Stimulated activated naive CD8-positive, alpha-beta T cell treated with anti-CD3 and anti-CD28 coated beads, Interleukin-15, amount 100 ng/mL, for 72 hours (primary cell): ENCODE results near the gene PTCD2.
A peak's percentile ranks its signal among the peaks of the same experiment; 100 is the strongest.

Experiments used
- ATAC-seq: fragments of 150-1000 bp; cut with Tn5 transposase; 2 replicates; pipeline ENCODE4 v1.10.0; 2021; ENCODE audit warnings: mild to moderate bottlenecking, moderate library complexity
- DNase-seq, 2 donors: peaks; one replicate each; pipeline ENCODE4 v3.0.0; 2021 to 2022
- H3K27ac Mint-ChIP-seq, 2 donors: one replicate each; pipeline ENCODE4 v1.8.0; 2022; ENCODE audit warnings: mild to moderate bottlenecking in 2 of 2, mixed read lengths in 2 of 2, moderate library complexity in 2 of 2
- H3K27me3 Mint-ChIP-seq: one replicate; pipeline ENCODE4 v1.8.0; 2022; ENCODE audit warnings: mixed read lengths
- H3K4me1 Mint-ChIP-seq: one replicate; pipeline ENCODE4 v1.8.0; 2022; ENCODE audit warnings: mild to moderate bottlenecking, mixed read lengths
- H3K4me3 Mint-ChIP-seq, 2 donors: one replicate each; pipeline ENCODE4 v1.8.0; 2022; ENCODE audit warnings: mild to moderate bottlenecking in 2 of 2, mixed read lengths in 2 of 2, moderate library complexity in 1 of 2
- H3K9me3 Mint-ChIP-seq, 2 donors: one replicate each; pipeline ENCODE4 v1.8.0; 2022; ENCODE audit warnings: mixed read lengths in 2 of 2

PTCD2 gene

DNA sequence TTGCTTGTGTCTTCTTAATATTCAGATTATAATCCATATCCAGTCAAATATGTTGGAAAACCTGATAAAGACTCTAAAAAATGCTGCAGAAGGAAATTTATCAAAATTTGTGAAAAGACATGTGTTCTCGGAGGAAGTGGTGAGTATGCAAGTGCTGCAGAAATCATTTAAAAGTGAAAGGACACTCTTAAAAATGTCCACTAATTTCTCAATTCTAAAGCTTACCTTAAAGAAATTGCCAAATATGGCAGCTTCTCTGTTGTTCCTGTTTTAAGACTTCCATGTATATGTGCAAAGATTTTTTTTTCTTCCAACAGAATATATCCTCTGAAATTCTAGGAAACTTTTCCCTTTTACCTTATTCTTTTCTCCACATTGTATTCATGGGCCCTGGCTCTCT lies 32.4 kb downstream of the PTCD2 start:
- H3K27me3 Mint-ChIP-seq: no peaks in the 10 kb centered on the region
- H3K27ac Mint-ChIP-seq: no peak overlapping the region
- no peak for ATAC-seq
- no peaks in the 10 kb centered on the region for H3K9me3 Mint-ChIP-seq
- H3K4me3 Mint-ChIP-seq: no peak overlapping the region
- H3K4me1 Mint-ChIP-seq: no peaks in the 10 kb centered on the region
- no peak for DNase-seq

DNA sequence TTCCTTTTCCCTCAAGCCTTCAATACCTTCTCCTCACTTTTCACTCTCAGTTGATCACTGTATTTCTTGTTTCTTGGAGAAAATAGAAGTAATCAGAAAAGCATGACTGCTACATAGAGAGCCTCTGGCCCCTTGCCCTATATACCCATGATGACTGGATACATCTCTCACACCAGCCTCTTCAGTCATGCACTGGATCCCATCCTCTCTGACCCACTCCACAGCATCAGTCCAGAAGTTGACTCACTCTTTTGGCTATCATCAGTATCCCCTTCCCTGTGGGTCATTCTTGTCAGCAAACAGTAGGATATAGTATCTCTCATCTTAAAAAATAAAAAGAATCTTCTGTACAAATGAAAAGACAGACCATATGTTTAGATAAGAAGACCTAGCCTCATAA lies 32.9 kb downstream of the PTCD2 start:
- no peak for DNase-seq
- no peak overlapping the region for H3K4me3 Mint-ChIP-seq

DNA sequence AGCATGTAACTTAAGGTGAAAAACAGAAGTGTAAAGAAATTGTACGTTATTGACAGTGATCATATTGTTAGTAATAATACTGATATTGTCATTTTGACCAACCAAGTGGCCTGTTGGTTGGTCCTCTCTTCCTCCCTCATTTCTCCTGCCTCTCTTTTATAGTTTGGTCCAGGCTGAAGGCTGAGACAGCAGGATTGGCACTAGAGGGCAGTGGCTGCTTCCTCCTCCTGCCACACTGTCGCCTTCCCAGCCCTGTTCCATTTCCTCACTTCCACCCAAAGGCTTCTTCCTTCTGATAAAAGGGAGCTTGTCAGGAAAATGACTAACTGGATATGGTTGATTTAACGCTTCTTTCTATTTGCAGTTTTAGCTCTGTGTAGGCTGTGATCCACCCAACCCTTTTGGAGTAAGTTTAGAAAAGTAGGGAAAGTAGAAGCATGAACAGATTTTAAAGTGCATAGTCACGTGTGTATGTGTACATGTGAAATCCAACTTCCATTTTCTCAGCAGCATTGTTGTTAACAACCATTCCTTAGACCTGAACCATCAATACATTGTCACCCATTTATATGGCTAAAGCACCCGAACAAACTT lies 35.6 kb downstream of the PTCD2 start:
- DNase-seq (no peak), ATAC-seq (no peak)
- H3K4me3 Mint-ChIP-seq: no peak overlapping the region
- H3K4me1 Mint-ChIP-seq: no peaks in the 10 kb centered on the region
- H3K27me3 Mint-ChIP-seq: no peaks in the 10 kb centered on the region
- peak overlapping the region in 1 of 2 donors; percentile 61 for H3K27ac Mint-ChIP-seq
- no peaks in the 10 kb centered on the region for H3K9me3 Mint-ChIP-seq

More for the DNA sequence above, 32.9 kb downstream of the PTCD2 start:
- Mint-ChIP-seq H3K9me3 (no peaks in the 10 kb centered on the region), H3K27me3 (no peaks in the 10 kb centered on the region), H3K4me1 (no peaks in the 10 kb centered on the region), H3K27ac (no peak overlapping the region)
- ATAC-seq: no peak

DNA sequence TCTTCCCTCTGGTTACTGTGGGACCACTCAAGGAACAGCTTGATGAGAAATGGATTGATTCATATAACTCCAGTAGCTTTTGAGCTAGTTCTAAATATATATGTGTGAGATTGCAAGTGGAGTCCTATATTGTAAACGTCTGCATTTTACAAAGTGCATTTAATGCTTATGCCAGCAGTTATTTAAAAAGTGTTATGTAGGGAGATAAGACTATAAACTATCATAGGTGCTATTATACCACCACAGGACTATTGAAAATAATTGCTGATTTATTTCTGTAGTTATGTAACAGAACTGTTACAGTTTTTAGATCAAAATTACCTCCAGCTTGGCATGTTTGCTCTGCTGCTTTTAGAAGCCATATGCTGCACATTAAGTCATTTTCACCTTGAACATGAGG lies 36.2 kb downstream of the PTCD2 start:
- DNase-seq (no peak), ATAC-seq (no peak)
- H3K9me3 Mint-ChIP-seq: no peaks in the 10 kb centered on the region
- no peaks in the 10 kb centered on the region for H3K27me3 Mint-ChIP-seq
- H3K27ac Mint-ChIP-seq: no peak overlapping the region
- no peaks in the 10 kb centered on the region for H3K4me1 Mint-ChIP-seq
- no peak overlapping the region for H3K4me3 Mint-ChIP-seq

DNA sequence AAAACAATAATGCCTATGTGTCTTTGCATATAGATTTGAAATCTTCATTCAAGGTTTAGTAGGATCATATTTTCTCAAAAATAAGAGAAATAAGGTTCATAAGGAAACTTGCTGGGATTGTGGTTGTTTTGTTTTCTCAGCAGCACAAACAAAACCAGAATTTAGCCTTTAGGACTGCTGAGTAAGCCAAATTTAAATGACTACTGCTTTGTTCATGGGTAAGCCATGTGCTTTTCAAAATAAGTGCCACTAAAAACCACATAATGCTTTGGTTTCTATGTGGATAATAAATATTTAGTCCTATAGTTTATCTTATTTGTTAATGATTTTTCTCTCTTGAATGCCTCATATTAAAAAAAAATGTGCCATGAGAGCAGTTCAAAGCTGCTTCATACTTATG lies 38.8 kb downstream of the PTCD2 start:
- ATAC-seq (no peak), DNase-seq (no peak)
- Mint-ChIP-seq H3K27ac (no peak overlapping the region), H3K4me3 (no peak overlapping the region), H3K27me3 (no peaks in the 10 kb centered on the region), H3K9me3 (no peaks in the 10 kb centered on the region), H3K4me1 (no peaks in the 10 kb centered on the region)

DNA sequence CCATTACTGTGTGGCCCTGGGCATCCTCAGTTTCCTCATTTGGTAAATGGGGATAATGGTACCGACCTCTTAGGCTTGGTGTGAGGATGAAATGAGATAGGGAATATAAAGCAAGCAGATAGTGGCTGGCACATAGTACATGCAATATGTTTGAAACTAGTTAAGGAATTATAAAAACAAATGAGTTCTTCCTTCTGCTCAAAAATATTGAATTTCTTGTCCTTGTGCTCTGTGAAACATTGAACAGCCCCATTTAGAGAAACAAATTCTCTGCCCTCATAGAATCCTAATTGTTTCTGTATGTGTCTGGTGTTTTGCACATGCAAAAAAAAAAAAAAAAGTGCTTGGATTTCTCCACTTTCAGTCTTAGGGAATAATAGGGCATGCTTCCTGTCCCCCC lies 39.7 kb downstream of the PTCD2 start:
- no peak for ATAC-seq
- DNase-seq: no peak
- Mint-ChIP-seq H3K27ac (no peak overlapping the region), H3K4me3 (no peak overlapping the region), H3K9me3 (no peaks in the 10 kb centered on the region), H3K4me1 (no peaks in the 10 kb centered on the region), H3K27me3 (no peaks in the 10 kb centered on the region)

DNA sequence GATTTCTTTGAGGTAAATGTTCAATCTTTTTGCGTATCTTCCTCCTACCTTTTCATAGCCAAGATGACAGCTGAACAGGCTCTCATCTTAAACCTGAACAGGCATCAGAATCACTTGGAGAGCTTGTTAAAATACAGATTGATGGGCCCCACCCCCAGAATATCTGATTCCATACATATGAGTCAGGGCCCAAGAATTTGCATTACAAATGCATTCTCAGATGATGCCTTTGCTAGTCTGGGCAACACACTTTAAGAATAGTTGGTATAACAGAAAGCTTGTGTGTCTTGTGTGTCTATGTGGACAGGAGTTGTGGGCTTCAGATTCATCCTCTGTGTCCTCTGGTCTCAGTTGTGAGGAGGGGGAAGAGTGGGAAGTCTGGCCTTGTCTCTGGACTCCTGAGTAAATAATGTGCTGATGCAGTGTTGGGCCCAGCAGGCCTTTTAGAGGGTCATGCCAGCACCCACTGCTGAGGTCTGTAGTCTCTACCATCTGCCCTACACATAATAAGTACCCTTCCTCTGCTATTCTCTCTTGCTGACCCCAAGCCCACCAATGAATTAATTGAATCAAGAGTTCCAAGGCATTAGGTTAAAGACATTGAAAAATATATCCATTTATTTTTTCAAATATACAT lies 43.1 kb downstream of the PTCD2 start:
- ATAC-seq (no peak), DNase-seq (no peak)
- Mint-ChIP-seq H3K4me1 (no peaks in the 10 kb centered on the region), H3K27me3 (no peaks in the 10 kb centered on the region), H3K4me3 (no peak overlapping the region), H3K9me3 (no peaks in the 10 kb centered on the region), H3K27ac (peak overlapping the region in 1 of 2 donors; percentile 34)

DNA sequence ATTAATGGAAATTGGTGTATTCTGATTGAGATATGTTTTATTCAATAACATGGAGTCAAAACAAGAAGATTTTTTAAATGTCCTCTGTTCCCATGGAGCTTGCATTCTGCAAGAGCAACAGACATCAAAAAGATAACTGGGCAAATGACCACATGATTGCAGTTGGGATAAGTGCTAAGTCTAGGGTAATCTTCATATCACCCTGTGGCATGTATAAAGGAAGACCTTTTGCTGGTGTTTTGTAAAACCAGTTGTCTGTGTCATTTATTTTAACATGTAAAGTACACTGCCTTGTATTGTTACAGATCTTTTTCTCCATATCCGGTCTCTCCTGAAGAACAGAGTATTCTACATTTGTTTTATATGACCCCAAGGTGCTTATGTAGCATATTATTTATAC lies 44.0 kb downstream of the PTCD2 start:
- Mint-ChIP-seq H3K4me1 (no peaks in the 10 kb centered on the region), H3K9me3 (no peaks in the 10 kb centered on the region), H3K4me3 (no peak overlapping the region), H3K27ac (no peak overlapping the region), H3K27me3 (no peaks in the 10 kb centered on the region)
- no peak for ATAC-seq
- DNase-seq: no peak

DNA sequence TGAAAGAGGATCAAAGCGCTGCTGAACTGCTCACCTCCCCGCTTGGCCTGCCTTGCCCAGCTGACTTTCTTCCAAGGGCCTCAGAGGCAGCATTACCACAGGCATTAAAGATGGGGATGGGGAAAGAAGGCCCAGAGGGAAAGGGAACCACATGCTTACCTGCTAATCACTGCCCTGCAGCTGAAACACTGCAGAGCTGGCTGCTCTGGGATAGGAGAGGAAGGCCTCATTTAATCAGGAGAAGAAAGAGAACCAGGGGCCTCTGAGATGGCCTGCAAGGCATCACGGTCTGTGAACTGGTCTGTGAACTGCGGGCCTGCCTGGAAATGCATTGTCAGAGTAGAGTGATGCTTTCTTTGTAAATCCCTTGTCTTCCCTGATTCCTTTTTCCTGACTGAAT lies 44.8 kb downstream of the PTCD2 start:
- Mint-ChIP-seq H3K4me1 (no peaks in the 10 kb centered on the region), H3K27me3 (no peaks in the 10 kb centered on the region), H3K4me3 (no peak overlapping the region), H3K9me3 (no peaks in the 10 kb centered on the region), H3K27ac (no peak overlapping the region)
- no peak for DNase-seq
- ATAC-seq: no peak

DNA sequence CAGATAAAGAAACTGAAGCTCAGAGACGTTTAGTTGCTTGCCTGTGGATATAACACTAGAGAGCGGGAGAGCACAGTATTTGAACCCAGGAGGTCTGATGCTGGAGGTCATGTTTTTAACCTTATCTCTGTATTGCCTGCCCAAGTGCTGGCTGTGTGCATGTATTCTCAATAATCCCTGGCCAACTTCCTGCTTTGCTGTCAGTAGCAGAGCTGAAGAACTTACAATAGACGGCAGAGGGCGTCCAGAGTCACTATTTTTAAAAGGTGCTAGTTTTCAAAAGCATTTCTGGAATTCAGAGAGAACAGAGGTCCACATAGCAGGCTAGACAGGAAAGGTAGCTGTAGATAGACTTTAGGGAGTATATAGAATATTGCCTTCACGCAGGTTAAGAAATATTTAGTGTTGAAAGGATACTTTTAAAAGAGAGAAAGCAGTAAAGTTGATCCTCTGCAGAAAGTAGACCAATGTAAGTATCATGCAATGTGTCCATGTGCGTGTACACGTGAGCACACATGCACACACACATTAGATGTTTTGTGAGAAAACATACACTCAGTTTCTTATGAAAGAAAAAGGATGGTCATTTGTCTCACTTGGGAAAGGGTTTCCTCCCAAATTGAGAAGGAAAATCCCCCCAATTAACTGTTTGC lies 46.3 kb downstream of the PTCD2 start:
- Mint-ChIP-seq H3K4me3 (no peak overlapping the region), H3K27me3 (no peaks in the 10 kb centered on the region), H3K9me3 (peaks cover 0 to 6% of the 10 kb centered on the region in 2 donors), H3K27ac (no peak overlapping the region), H3K4me1 (no peaks in the 10 kb centered on the region)
- ATAC-seq (peak; percentile 77), DNase-seq (peak; percentile 10 to 27)

DNA sequence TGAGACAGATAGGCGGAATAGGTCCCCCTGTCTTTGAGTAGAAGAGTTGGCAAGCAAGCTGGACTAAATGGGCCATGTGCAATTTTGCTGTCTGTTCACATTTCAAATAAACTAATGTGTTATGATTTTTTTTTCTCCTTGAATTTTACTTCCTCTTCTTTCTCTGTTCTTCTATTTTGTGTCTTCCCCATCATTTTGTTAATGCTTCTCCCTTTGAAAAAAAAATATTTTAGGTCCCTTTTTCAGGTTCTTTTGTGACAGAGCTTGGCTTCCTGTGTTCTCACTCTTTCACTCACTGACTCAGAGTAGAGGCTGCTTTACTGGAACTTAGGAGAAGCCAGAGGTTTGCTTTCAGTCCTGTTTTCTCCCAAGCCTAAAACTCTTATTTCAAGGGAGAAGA lies 48.1 kb downstream of the PTCD2 start:
- peaks cover 0 to 6% of the 10 kb centered on the region in 2 donors for H3K9me3 Mint-ChIP-seq
- no peak overlapping the region for H3K4me3 Mint-ChIP-seq
- no peaks in the 10 kb centered on the region for H3K4me1 Mint-ChIP-seq
- H3K27me3 Mint-ChIP-seq: no peaks in the 10 kb centered on the region
- ATAC-seq: no peak
- no peak overlapping the region for H3K27ac Mint-ChIP-seq
- DNase-seq: no peak

DNA sequence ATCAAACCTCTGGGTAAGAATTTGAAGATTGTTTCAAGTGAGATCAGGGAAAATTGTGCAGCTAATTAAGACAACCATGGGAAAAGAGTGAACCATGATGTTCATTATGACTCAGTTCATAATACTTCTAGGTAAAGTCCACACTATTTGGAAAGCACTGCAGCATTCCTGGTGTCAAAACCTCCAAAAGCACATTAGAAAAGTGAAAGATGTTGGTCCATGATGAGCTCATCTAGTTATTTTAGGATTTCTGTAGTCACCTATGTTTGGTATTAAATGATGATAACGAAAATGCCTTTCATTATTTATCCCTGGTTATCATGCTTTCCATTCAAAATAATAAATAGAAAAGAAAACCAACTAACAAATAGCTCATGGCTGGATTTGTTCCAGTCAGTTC lies 49.1 kb downstream of the PTCD2 start:
- Mint-ChIP-seq H3K9me3 (peaks cover 0 to 6% of the 10 kb centered on the region in 2 donors), H3K27me3 (no peaks in the 10 kb centered on the region), H3K4me3 (no peak overlapping the region), H3K27ac (no peak overlapping the region), H3K4me1 (no peaks in the 10 kb centered on the region)
- ATAC-seq: no peak
- no peak for DNase-seq

DNA sequence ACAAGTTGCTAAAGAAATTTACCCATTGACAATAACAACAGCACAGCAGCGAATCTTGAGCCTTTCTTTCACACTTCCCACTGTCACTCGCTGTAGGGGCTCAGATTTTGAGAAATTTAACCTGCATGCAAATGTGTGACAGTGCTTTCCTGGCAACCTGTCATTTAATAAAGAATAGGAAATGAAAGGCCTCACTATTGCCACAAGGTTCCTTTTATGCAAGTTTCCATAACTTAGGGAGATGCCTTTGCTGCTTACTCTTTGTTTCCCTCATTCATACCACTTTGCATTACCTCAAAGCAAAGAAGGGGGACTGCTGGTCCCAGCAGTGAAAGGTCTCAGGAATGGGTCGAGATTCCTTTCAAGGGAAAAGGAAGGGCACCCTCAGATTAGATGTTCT lies 49.5 kb downstream of the PTCD2 start:
- no peak for ATAC-seq
- no peaks in the 10 kb centered on the region for H3K27me3 Mint-ChIP-seq
- DNase-seq: no peak
- H3K4me1 Mint-ChIP-seq: no peaks in the 10 kb centered on the region
- H3K4me3 Mint-ChIP-seq: no peak overlapping the region
- H3K27ac Mint-ChIP-seq: no peak overlapping the region
- H3K9me3 Mint-ChIP-seq: peaks cover 0 to 6% of the 10 kb centered on the region in 2 donors

DNA sequence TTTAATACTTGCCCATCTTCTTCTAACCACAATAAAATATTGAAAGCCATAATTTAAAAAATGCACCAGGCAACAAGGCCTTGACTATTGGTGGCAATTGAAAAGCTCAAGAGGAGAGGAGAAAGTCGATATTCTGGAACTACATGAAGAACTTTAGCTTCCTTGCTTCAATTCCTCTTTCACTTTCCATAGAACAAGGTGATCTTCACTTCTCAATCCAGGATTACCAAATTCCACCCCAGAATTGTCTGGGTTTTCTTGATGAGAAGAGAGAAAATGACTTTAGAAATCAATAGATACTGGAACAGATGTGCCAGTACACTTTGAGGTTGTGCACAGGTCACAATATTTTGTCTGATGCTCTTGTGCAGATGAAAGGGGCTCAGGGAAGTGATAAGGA lies 52.2 kb downstream of the PTCD2 start:
- H3K27ac Mint-ChIP-seq: no peak overlapping the region
- ATAC-seq: no peak
- peaks cover 0 to 6% of the 10 kb centered on the region in 2 donors for H3K9me3 Mint-ChIP-seq
- H3K27me3 Mint-ChIP-seq: peaks cover 10% of the 10 kb centered on the region
- H3K4me1 Mint-ChIP-seq: no peaks in the 10 kb centered on the region
- H3K4me3 Mint-ChIP-seq: no peak overlapping the region
- no peak for DNase-seq

DNA sequence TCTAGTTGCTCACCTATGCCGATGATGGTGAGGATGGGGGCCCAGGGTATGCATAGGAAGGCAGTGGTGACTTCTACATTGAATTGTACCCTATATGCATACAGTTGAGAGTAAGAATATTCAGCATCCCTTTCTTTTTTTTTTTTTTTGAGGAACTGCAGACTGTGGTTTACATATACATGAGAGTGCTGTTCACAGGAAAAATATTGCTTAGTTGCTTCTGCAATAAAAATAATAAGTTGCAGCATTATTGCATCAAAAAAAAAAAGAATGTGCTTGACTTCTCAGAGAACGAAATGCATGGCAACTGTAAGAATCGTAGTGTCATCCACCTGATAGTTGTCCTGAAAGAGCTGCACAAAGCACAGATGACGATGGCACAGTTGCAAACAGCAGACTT lies 52.8 kb downstream of the PTCD2 start:
- no peaks in the 10 kb centered on the region for H3K4me1 Mint-ChIP-seq
- no peak for ATAC-seq
- no peak overlapping the region for H3K4me3 Mint-ChIP-seq

DNA sequence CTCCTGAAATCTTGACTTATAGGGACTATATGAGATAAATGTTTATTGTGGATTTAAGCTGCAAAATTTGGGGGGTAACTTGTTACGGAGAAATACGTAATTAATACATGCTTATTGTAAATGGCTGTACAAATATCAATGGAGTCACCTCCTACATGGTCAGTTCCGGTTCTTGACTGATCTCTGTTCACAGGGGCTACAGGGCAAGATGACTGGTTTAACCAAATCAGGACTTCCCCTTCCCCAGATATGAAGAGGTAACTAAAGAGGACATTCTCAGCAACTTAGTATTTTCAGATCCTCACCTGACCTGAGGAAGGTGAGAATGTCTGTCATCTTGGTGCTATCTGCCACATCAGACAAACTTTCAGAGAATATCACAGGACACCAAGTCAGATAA lies 54.7 kb downstream of the PTCD2 start:
- peaks cover 0 to 6% of the 10 kb centered on the region in 2 donors for H3K9me3 Mint-ChIP-seq
- H3K4me3 Mint-ChIP-seq: no peak overlapping the region
- H3K4me1 Mint-ChIP-seq: no peaks in the 10 kb centered on the region
- DNase-seq (no peak), ATAC-seq (no peak)
- no peak overlapping the region for H3K27ac Mint-ChIP-seq
- peaks cover 18% of the 10 kb centered on the region for H3K27me3 Mint-ChIP-seq

More for the DNA sequence above, 52.8 kb downstream of the PTCD2 start:
- Mint-ChIP-seq H3K27me3 (peaks cover 13% of the 10 kb centered on the region), H3K9me3 (peaks cover 0 to 6% of the 10 kb centered on the region in 2 donors), H3K27ac (no peak overlapping the region)
- DNase-seq: no peak
